ENCODE data around the gene KRT15.

KRT15 gene

DNA sequence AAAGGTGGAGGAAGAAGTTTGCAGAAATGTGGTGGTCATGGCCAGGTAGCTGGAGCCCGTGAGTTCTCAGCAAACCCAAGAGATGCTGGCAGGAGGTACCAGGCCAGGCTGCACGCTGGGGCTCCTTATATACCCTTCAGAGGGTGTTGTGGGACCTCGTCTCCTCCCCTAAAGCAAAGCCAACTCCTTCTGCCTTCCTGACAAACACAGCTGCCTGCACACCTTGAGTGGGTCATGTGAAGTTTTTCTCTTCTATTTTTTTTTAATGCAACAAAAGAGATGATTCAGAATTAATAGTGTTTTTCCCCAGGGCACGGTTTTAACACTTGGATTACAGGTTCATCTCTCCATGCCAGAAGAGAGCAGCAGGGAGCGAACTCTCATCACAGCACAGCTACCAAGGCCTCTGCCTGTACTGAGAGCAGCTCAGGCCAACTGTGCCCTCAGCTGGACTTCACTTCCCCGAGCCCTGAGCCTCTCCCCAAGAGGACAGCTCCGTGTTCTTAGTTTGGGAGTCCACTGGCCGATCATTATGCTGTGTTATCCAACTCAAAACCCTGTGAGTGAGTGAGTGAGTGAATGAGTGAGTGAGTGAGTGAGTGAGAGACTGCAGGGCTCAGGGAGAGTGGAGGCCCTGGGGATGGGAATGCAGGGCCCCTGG is at the start of gene KRT15:
Gene KRT15 (minus strand): TSS at position 102 of the 661 bp plus-strand sequence. CDS start 63 bp downstream, at position 39.
- no peak for DNase-seq (ENCODE audit: low read depth)

GRCh38 chr17:41567317-41567716 is 48.6 kb upstream of the KRT15 start:
- DNase-seq (ENCODE audit: low read depth) = no peak

DNA sequence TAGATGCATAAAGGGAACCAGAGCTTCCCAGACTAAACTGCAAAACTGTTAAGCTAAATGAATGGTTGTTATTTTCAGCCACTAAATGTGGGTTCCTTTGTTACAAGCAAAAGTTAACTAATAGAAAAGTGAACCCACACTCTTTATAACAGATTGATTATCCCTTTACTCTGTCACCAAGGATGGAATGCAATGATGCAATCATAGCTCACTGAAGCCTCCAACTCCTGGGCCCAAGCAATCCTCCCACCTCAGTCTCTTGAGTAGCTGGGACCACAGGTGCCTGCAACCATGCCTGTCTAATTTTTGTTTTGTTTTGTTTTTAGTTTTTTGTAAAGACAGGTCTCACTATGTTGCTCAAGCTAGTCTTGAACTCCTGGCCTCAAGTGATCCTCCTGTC is 46.6 kb upstream of the KRT15 start:
- DNase-seq (ENCODE audit: low read depth) = no peak

DNA sequence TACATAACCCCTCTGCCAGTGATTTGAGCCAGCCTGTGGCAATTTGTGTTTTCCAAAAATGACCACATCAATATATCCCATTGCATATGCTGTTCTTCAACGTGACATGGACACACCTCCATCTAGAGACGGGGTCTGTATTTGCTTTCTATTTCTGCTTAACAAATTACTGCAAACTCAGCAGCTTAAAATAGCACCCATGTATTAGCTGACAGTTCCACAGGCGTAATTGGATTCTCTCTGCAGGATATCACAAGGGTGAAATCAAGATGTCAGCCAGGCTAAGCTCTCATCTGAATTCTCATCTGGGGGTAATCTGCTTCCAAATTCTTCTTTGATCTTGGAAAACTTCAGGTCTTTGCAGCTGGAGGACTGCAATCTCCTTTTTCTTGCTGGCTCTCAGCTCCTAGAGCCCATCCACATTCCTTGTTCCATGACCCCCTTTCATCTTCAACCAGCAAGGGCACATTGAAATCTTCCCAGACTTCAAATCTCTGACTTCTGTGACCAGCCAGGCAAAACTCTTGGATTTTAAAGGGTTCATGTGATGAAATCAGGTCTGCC is 45.0 kb upstream of the KRT15 start:
- DNase-seq (ENCODE audit: low read depth) = no peak

- no peak for DNase-seq (ENCODE audit: low read depth)
Measured at GRCh38 chr17:41561554-41561953, 42.9 kb upstream of the KRT15 start.

- no peak for DNase-seq (ENCODE audit: low read depth)
Measured at GRCh38 chr17:41559548-41559947, 40.9 kb upstream of the KRT15 start.

DNA sequence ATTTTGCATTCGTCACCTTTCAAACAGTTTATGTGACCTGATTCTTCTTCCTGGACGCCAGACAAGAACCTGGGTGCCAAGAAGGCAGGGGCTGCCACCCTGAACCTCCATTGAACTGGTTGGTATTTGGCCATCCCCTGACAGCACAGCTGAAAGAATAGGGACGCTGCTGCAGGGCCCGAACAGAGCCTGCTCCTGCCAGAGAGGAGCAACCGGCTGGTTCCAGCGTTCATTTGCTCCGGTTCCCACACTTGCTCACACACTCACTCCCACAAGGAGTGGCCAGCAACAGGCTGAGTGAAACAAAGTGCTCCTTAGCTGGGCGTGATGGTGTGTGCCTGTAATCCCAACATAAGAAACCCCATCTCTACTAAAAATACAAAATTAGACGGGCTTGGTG is 38.2 kb upstream of the KRT15 start:
- no peak for DNase-seq (ENCODE audit: low read depth)

- no peak for DNase-seq (ENCODE audit: low read depth)
Measured at GRCh38 chr17:41556306-41556705, 37.6 kb upstream of the KRT15 start.

- DNase-seq (ENCODE audit: low read depth) = no peak
Measured at GRCh38 chr17:41555105-41555887, 36.6 kb upstream of the KRT15 start.

DNA sequence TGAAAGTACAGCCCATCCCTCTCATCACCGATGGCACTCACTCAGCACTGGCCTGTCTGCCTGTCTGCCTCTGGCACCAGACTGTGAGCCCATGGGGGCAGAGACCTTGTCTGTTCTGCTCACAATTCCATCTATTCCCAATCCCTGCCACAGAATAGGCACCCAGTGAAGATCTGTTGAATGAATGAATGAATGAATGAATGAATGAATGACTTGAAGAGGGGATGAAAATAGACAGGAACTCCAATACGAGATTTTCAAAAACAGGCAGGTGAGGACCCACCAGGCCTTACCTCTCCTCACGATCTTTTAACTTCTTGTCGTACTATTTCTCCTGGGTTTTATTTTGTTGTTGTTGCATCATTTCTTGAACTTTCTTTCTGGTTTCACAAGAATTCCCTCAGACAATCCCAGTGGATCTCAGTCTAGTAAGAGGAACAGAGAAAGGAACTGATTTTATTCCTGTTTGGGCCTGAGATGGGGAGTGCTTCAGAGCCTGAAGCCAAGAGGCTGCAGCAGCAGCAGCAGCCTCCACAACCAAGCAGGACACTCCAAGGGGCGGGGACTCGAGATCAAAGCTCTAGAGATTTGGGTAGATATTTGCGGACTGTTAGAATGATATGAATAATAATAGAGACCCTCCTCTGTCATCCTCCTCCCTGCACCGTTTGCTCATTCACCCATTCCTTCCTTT is 35.4 kb upstream of the KRT15 start:
- no peak for DNase-seq (ENCODE audit: low read depth)

DNA sequence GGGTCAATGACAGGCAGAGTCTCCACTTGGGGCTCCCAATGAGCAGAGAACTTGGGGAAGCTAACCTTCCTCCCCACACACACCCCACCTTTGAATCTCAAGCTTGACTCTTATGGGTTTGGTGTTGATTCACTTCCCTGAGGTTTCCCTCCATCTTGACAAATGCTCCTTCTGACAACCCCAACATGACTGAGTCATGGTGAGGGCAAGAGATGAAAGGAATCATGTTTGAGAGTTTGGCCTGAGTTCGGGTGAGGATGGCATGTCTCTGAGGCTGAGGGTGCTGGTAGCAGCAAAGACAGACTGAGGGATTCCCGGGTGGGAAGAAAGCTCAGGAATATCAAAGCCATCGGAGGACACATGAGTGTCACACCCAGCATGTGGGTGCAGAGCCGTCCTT is 34.5 kb upstream of the KRT15 start:
- no peak for DNase-seq (ENCODE audit: low read depth)

DNA sequence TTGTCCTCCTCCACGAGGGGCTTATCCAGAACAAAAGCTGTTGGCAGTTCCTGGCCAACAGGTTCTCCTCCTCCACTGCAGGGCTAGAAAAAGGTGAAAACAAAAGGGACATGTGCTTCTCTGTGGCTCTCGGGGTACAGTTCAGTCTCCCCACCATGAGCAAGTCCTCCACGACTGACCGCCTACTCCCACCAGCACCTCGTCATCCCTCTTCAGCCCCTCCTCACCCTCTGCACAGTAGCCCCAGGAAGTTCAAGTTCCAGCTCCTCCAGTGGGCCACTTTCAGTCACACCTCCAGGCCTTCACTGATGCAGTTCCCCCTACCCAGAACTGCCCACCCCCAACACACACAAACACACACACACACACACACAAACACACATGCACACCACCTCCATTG is 33.8 kb upstream of the KRT15 start:
- DNase-seq (ENCODE audit: low read depth) = no peak

- no peak for DNase-seq (ENCODE audit: low read depth)
Measured at GRCh38 chr17:41551365-41551764, 32.7 kb upstream of the KRT15 start.

GRCh38 chr17:41549596-41550039 is 30.9 kb upstream of the KRT15 start:
- DNase-seq (ENCODE audit: low read depth) = no peak

GRCh38 chr17:41548844-41549595 is 30.3 kb upstream of the KRT15 start:
- peak; percentile 65 for DNase-seq (ENCODE audit: low read depth)

GRCh38 chr17:41547921-41548843 is 29.5 kb upstream of the KRT15 start:
- peak; percentile 46 for DNase-seq (ENCODE audit: low read depth)

- DNase-seq (ENCODE audit: low read depth) = no peak
Measured at GRCh38 chr17:41547378-41547841, 28.7 kb upstream of the KRT15 start.

DNA sequence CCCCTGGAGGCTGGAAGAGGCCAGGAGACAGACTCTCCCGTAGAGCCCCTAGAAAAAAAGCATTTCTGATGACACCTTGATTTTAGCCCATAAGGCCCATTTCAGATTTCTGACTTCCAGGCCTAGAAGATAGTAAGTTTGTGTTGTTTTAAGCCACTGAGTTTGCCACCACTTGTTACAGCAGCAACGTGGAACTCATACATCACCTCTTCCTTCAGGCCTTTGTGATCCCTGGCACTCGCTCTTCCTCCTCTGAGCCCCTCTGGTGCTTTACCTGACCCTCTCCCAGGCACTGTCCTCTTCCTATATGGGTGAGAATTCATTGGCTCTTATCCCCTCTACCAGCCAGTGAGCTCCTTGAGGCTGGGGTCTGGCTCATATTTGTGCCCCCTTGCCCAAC is 28.1 kb upstream of the KRT15 start:
- no peak for DNase-seq (ENCODE audit: low read depth)

GRCh38 chr17:41545829-41546410 is 27.2 kb upstream of the KRT15 start:
- no peak for DNase-seq (ENCODE audit: low read depth)

DNA sequence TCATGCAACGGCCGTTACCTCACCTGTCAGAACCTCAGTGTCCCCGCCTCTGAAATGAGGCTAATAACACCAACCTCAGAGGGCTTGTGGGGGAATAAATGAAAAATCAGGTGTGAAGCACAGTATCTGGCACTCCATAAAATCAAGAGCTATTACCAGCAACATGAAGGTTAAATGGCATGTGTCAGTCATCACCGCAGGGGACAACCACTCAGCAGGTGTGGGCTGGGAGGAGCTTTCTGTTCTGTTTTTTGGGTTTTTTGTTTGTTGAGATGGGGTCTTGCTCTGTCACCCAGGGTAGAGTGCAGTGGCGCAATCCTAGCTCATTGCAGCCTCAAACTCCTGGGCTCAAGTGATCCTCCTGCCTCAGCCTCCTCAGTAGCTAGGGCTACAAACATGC is 26.2 kb upstream of the KRT15 start:
- DNase-seq (ENCODE audit: low read depth) = no peak

All from stimulated activated CD8-positive, alpha-beta memory T cell treated with anti-CD3 and anti-CD28 coated beads, Interleukin-7, amount 100 ng/mL, for 24 hours (primary cell).